ENCODE measurements around the gene RAB3IL1. TPM values are rescaled to one million over a fixed set of nuclear protein-coding genes. Genes with fewer than 3 reads are reported as not detected.

RAB3IL1 gene
- total and polyA plus RNA-seq, 2 of the 13 experiments (the other 11 are each of a cell fraction or from before 2014, with no cell fraction given) = 1.2 to 2.0 TPM

GRCh38 chr11:61923166-61924063, 6.0 kb upstream of the RAB3IL1 start (continued):
- TF ChIP-seq, protein P1, sequence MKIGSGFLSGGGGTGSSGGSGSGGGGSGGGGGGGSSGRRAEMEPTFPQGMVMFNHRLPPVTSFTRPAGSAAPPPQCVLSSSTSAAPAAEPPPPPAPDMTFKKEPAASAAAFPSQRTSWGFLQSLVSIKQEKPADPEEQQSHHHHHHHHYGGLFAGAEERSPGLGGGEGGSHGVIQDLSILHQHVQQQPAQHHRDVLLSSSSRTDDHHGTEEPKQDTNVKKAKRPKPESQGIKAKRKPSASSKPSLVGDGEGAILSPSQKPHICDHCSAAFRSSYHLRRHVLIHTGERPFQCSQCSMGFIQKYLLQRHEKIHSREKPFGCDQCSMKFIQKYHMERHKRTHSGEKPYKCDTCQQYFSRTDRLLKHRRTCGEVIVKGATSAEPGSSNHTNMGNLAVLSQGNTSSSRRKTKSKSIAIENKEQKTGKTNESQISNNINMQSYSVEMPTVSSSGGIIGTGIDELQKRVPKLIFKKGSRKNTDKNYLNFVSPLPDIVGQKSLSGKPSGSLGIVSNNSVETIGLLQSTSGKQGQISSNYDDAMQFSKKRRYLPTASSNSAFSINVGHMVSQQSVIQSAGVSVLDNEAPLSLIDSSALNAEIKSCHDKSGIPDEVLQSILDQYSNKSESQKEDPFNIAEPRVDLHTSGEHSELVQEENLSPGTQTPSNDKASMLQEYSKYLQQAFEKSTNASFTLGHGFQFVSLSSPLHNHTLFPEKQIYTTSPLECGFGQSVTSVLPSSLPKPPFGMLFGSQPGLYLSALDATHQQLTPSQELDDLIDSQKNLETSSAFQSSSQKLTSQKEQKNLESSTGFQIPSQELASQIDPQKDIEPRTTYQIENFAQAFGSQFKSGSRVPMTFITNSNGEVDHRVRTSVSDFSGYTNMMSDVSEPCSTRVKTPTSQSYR (CRISPR knock-in tag; IDR thresholded peaks at IDR 0.05; ENCODE audit: borderline replicate concordance) = no peak; the same call in 1 of the 2 replicates
- peak in 1 of 2 experiments; percentile 78; a peak in 3 of 4 replicates for TF ChIP-seq REST (IDR thresholded peaks at IDR 0.05; ENCODE audit: borderline replicate concordance in 1 of 2, low read depth in 1 of 2, low read length in 2 of 2)
- 0 out of 2 replicates have a peak, but pooled peaks have one; percentile 19 for TF ChIP-seq SNAPC2 (CRISPR knock-in tag; IDR thresholded peaks at IDR 0.05)
- TF ChIP-seq ZNF350 (CRISPR knock-in tag; IDR thresholded peaks at IDR 0.05; ENCODE audit: borderline replicate concordance, low read depth) = peak; percentile 78; the same call in 1 of the 2 replicates
- peak; percentile 32; the same call in 1 of the 2 replicates for TF ChIP-seq TEAD2 (CRISPR knock-in tag; IDR thresholded peaks at IDR 0.05)
- no peak for TF ChIP-seq KMT2A (CRISPR knock-in tag; IDR thresholded peaks at IDR 0.05)
- TF ChIP-seq KLF9 (CRISPR knock-in tag; IDR thresholded peaks at IDR 0.05; ENCODE audit: low read depth) = no peak
- 0 out of 2 replicates have a peak, but pooled peaks have one; percentile 50 for TF ChIP-seq MEIS2 (CRISPR knock-in tag; IDR thresholded peaks at IDR 0.05)
- 0 out of 2 replicates have a peak, but pooled peaks have one; percentile 47 for TF ChIP-seq SNAPC4 (CRISPR knock-in tag; IDR thresholded peaks at IDR 0.05)
- peak; percentile 78; the same call in 1 of the 2 replicates for TF ChIP-seq IRF9 (CRISPR knock-in tag; IDR thresholded peaks at IDR 0.05; ENCODE audit: borderline replicate concordance)
- TF ChIP-seq IRF1 (CRISPR knock-in tag; IDR thresholded peaks at IDR 0.05; ENCODE audit: low read depth) = no peak
